Measurements from ENCODE around the gene TAOK1.
"Not testable (repeated sequence)": the region's sequence is repeated elsewhere in the genome, so short reads cannot be mapped to it uniquely, and the experiment has no call there.

Gene TAOK1

GRCh38 chr17:29549177-29549923, 159.2 kb downstream of the TAOK1 start:
- DNase-seq, result no peak

- DNase-seq, result no peak
Observed at GRCh38 chr17:29555840-29556239, 165.7 kb downstream of the TAOK1 start.

DNA sequence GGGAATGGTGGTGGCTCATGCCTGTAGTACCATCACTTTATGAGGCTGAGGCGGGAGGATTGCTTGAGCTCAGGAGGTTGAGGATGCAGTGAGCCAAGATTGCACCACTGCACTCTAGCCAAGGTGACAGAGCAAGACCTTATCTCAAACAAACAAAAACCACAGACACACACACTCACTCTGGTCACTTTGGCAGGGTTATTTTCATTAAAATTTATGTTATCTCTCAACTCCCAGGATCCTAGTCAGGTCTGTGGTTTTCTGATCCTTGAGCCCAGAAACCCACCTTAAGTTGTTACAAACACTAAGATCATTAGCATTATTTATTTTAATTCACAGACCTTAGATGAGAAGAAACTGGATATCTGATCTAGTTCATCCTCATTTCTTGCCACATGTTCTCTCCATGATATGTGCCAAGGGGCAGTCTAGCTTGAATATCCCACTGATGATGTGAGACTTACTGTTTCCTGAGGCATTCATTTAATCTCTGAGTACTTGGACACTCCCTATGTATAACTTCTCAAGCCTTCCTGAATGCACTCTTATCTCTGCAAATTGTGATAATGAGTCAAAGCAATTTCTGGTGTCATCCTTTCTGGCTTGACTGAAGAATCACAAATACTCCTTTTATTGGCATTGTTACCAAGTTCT, 167.0 kb downstream of the TAOK1 start:
- DNase-seq, result no peak

- DNase-seq, result no peak
Observed at GRCh38 chr17:29557739-29558116, 167.6 kb downstream of the TAOK1 start.

GRCh38 chr17:29558139-29558538, 168.0 kb downstream of the TAOK1 start:
- not testable (repeated sequence) for DNase-seq

GRCh38 chr17:29559640-29560039, 169.5 kb downstream of the TAOK1 start:
- DNase-seq, result no peak

- no peak for DNase-seq
Observed at GRCh38 chr17:29560316-29560715, 170.2 kb downstream of the TAOK1 start.

GRCh38 chr17:29561554-29562517, 171.7 kb downstream of the TAOK1 start:
- DNase-seq, result no peak

GRCh38 chr17:29562615-29563014, 172.5 kb downstream of the TAOK1 start:
- no peak for DNase-seq

- DNase-seq, result no peak
Observed at GRCh38 chr17:29563816-29564215, 173.7 kb downstream of the TAOK1 start.

DNA sequence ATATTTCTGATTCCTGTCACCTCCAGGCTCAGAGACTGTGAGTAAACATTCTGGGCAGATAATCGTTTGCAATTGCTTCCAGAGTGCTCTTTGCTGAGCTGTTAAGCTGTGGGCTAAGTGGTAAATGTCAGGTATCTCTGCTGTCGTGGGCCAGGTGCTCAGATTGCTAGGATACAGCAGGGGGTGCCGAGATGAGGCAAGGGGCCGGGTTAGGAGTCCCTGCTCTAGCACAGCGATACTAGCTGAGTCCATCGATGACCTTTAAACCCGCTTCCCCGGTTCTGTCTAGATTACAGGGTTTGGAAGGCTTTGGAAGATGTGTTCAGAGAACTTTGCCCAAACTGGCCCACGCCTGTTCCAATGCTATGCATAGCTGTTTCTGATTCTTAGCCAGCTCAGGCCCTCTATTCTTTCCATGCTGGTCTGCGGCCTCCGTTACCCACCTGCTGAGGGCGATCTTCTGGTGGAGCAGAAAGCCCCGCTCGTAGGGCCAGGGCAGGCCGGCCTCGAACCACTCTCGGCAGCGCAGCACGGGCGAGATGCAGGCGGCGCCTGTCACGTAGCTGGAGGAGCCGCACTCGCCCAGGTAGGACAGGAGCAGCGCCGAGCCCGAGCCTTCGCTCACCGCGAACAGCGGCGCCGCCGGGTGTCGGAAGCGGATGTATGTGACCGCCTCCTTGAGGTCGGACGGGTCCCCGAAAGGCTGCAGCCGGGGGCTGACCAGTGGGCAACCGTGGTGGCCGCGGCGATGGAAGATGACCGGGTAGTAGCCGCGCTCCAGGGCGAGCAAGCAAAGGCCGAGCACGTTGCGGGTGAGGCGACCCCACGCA, 175.7 kb downstream of the TAOK1 start:
- DNase-seq, result no peak

GRCh38 chr17:29566473-29567303, 176.5 kb downstream of the TAOK1 start, which contains the start of gene ABHD15:
Gene ABHD15, minus strand, starts transcription at chr17:29567037. Its CDS starts 71 bp downstream, at chr17:29566966.
- peak in 1 of 2 experiments; percentile 31 for DNase-seq

DNA sequence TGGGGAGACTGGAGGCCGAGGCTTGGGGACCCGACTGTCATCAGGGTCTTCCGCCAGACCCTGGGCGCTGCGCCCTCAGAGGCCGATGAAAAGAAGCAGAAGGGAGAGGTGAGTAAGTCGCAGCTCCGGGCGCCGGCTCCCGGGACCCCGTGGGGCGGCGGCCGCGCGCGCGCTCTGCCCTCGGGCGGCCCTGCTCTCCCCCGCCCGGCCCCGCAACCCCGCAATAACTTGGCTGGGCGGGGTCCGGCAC, 177.1 kb downstream of the TAOK1 start:
- no peak for DNase-seq

- DNase-seq, result no peak
Observed at GRCh38 chr17:29567554-29568330, 177.6 kb downstream of the TAOK1 start.

GRCh38 chr17:29568331-29569244, 178.4 kb downstream of the TAOK1 start, which contains the start of gene TP53I13:
Gene TP53I13, plus strand, starts transcription at chr17:29568701. Its CDS starts 58 bp downstream, at chr17:29568759.
- DNase-seq, result peak; percentile 26 to 84

GRCh38 chr17:29569245-29569950, 179.2 kb downstream of the TAOK1 start:
- no peak for DNase-seq

DNA sequence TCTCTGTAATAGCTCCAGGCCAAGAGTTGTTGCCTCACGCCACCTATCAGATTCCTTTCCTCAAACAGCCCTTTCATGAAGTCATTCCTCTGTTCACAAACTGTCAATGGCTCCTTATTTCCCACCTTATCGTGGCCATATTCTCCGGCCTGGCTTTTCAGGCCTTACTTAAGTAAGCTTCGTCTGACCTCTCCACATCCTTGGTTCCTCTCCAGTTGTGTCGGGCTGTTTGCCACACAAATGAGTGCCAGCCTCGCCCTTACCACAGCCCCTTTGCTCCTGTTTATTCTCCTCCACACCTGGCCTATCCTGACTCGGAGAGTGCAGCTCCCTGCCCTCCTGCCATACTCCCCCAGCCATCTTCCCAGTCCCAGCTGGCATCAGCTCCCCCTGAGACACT, 180.4 kb downstream of the TAOK1 start:
- no peak for DNase-seq

DNA sequence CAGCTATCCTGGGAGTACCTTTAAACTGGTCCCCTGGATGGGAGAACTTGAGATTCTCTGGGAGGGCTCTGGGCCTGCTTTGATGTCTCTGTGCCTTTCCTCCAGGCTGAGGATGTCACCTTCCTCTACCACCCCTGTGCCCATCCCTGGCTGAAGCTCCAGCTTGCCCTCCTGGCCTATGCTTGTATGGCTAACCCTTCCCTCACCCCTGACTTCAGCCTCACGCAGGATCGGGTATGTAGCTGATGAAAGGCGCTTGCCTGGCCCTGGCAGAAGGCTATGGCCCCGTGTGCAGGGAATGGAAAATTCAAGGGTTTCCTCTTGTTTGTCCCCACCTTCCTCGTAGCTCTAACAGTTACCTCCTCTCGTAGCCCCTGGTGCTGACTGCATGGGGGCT, 181.3 kb downstream of the TAOK1 start:
- DNase-seq, result no peak
